H9 (cell line): ENCODE data around the gene PAK1. TPM values are rescaled to one million over a fixed set of nuclear protein-coding genes. Genes with fewer than 3 reads are reported as not detected.

ENCODE experiments used
- DNase-seq: peaks from one replicate; pipeline ENCODE4 v3.0.0-alpha.2; 2017
- H2AFZ ChIP-seq: one replicate; pipeline ENCODE4 v1.6.1; 2013; ENCODE audit warnings: mild to moderate bottlenecking, low read length, control low read depth, moderate library complexity
- H2AK5ac ChIP-seq: 2 replicates; pipeline ENCODE4 v1.6.1; 2013; ENCODE audit warnings: low read length, control low read depth, mixed read lengths; ENCODE audit not compliant: insufficient read length
- H2BK120ac ChIP-seq: one replicate; pipeline ENCODE4 v1.6.1; 2013; ENCODE audit warnings: low read depth, mild to moderate bottlenecking, low read length, control low read depth, inconsistent platforms; ENCODE audit not compliant: poor library complexity, severe bottlenecking
- H2BK12ac ChIP-seq: 2 replicates; pipeline ENCODE4 v1.6.1; 2013; ENCODE audit warnings: low read length, control low read depth, mixed read lengths, low read depth; ENCODE audit not compliant: insufficient read length
- H2BK15ac ChIP-seq: 2 replicates; pipeline ENCODE4 v1.6.1; 2013; ENCODE audit warnings: low read depth, low read length, control low read depth
- H2BK20ac ChIP-seq: one replicate; pipeline ENCODE4 v1.6.1; 2013; ENCODE audit warnings: low read depth, mild to moderate bottlenecking, low read length, control low read depth, inconsistent platforms; ENCODE audit not compliant: poor library complexity, severe bottlenecking
- H2BK5ac ChIP-seq: 2 replicates; pipeline ENCODE4 v1.6.1; 2013; ENCODE audit warnings: low read length, control low read depth, mixed read lengths; ENCODE audit not compliant: insufficient read length
- H3K14ac ChIP-seq: 2 replicates; pipeline ENCODE4 v1.6.1; 2013; ENCODE audit warnings: low read length, control low read depth; ENCODE audit not compliant: insufficient read depth
- H3K18ac ChIP-seq: 2 replicates; pipeline ENCODE4 v1.6.1; 2013; ENCODE audit warnings: low read depth, mild to moderate bottlenecking, mixed read lengths, low read length, control low read depth; ENCODE audit not compliant: insufficient read length
- H3K23ac ChIP-seq: 2 replicates; pipeline ENCODE4 v1.6.1; 2013; ENCODE audit warnings: low read length, control low read depth, mixed read lengths, low read depth; ENCODE audit not compliant: insufficient read length
- H3K23me2 ChIP-seq: 2 replicates; pipeline ENCODE4 v1.6.1; 2013; ENCODE audit warnings: low read depth, mild to moderate bottlenecking, mixed read lengths, low read length, control low read depth; ENCODE audit not compliant: insufficient read length, poor library complexity, severe bottlenecking
- H3K27ac ChIP-seq: 2 replicates; pipeline ENCODE4 v1.5.1; 2013; ENCODE audit warnings: low read length, control low read depth, mixed read lengths, low read depth; ENCODE audit not compliant: insufficient read length
- H3K27me3 ChIP-seq: 2 replicates; pipeline ENCODE4 v1.6.1; 2013; ENCODE audit warnings: low read length, control low read depth, inconsistent platforms; ENCODE audit not compliant: insufficient read depth
- H3K4ac ChIP-seq: 2 replicates; pipeline ENCODE4 v1.6.1; 2013; ENCODE audit warnings: low read depth, mild to moderate bottlenecking, control low read depth, inconsistent platforms, low read length, moderate library complexity
- H3K4me1 ChIP-seq: 2 replicates; pipeline ENCODE4 v1.6.1; 2013; ENCODE audit warnings: low read length, control low read depth, inconsistent platforms; ENCODE audit not compliant: insufficient read depth
- H3K4me2 ChIP-seq: 2 replicates; pipeline ENCODE4 v1.6.1; 2013; ENCODE audit warnings: low read length, control low read depth, mixed read lengths; ENCODE audit not compliant: insufficient read length, insufficient read depth
- H3K56ac ChIP-seq: 2 replicates; pipeline ENCODE4 v1.6.1; 2013; ENCODE audit warnings: low read depth, mild to moderate bottlenecking, mixed read lengths, low read length, control low read depth; ENCODE audit not compliant: insufficient read length
- H3K79me1 ChIP-seq: 2 replicates; pipeline ENCODE4 v1.6.1; 2013; ENCODE audit warnings: low read depth, mild to moderate bottlenecking, moderate library complexity, low read length, control low read depth, inconsistent platforms; ENCODE audit not compliant: insufficient read depth, poor library complexity, severe bottlenecking
- H3K79me2 ChIP-seq: 2 replicates; pipeline ENCODE4 v1.6.1; 2013; ENCODE audit warnings: low read length, control low read depth, inconsistent platforms; ENCODE audit not compliant: insufficient read depth
- H3K9ac ChIP-seq: 2 replicates; pipeline ENCODE4 v1.6.1; 2013; ENCODE audit warnings: low read length, control low read depth, mixed read lengths; ENCODE audit not compliant: insufficient read length; ENCODE audit errors: extremely low read depth
- H3K9me3 ChIP-seq: one replicate; pipeline ENCODE4 v1.6.1; 2013; ENCODE audit warnings: low read depth, low read length, inconsistent platforms; ENCODE audit not compliant: control insufficient read depth
- H3T11ph ChIP-seq: one replicate; pipeline ENCODE4 v1.6.1; 2013; ENCODE audit warnings: mild to moderate bottlenecking, low read length, control low read depth, inconsistent platforms
- H4K20me1 ChIP-seq: one replicate; pipeline ENCODE4 v1.6.1; 2013; ENCODE audit not compliant: control insufficient read depth, insufficient read length, insufficient read depth
- H4K5ac ChIP-seq: 2 replicates; pipeline ENCODE4 v1.6.1; 2013; ENCODE audit warnings: low read depth, mild to moderate bottlenecking, mixed read lengths, low read length, control low read depth; ENCODE audit not compliant: insufficient read length
- H4K8ac ChIP-seq: replicated peaks from 2 replicates; pipeline ENCODE4 v1.6.1; 2013; ENCODE audit warnings: low read length, control low read depth, mixed read lengths, low read depth; ENCODE audit not compliant: insufficient read length
- H4K91ac ChIP-seq: 2 replicates; pipeline ENCODE4 v1.6.1; 2013; ENCODE audit warnings: low read depth, mild to moderate bottlenecking, moderate library complexity, mixed read lengths, low read length, control low read depth; ENCODE audit not compliant: insufficient read length
- H3K27ac Mint-ChIP-seq, 3 experiments: 2 replicates in 2 of 3; 3 replicates in 1 of 3; pipeline ENCODE4 v1.8.0; 2020 to 2021; ENCODE audit warnings: mixed read lengths in 3 of 3, mild to moderate bottlenecking in 1 of 3, moderate library complexity in 1 of 3
- H3K27me3 Mint-ChIP-seq: 2 replicates; pipeline ENCODE4 v1.8.0; 2021; ENCODE audit warnings: low read depth, mild to moderate bottlenecking, moderate library complexity, mixed read lengths
- H3K36me3 Mint-ChIP-seq, 3 experiments: 2 replicates in 2 of 3; 3 replicates in 1 of 3; pipeline ENCODE4 v1.8.0; 2020 to 2021; ENCODE audit warnings: low read depth in 3 of 3, mixed read lengths in 3 of 3; ENCODE audit not compliant: insufficient read depth in 1 of 3
- H3K4me1 Mint-ChIP-seq, 2 experiments: 2 replicates each; pipeline ENCODE4 v1.8.0; 2020; ENCODE audit warnings: mixed read lengths in 2 of 2
- H3K4me3 Mint-ChIP-seq, 2 experiments: 2 replicates in 1 of 2; 3 replicates in 1 of 2; pipeline ENCODE4 v1.8.0; 2020 to 2021; ENCODE audit warnings: mild to moderate bottlenecking in 2 of 2, mixed read lengths in 2 of 2, moderate library complexity in 1 of 2
- H3K9me3 Mint-ChIP-seq, 2 experiments: 2 replicates in 1 of 2; 3 replicates in 1 of 2; pipeline ENCODE4 v1.8.0; 2020; ENCODE audit warnings: mild to moderate bottlenecking in 2 of 2, mixed read lengths in 2 of 2, moderate library complexity in 1 of 2
- WGBS: extraction: QIAGEN DNeasy Blood & Tissue Kit; methylation state at CpG from one replicate; pipeline ENCODE4 v1.1.7; 2013; ENCODE audit warnings: missing lambda C conversion rate, low lambda C conversion rate, mixed read lengths; ENCODE audit not compliant: insufficient read length; ENCODE audit errors: extremely low coverage; 5-methylcytosine and 5-hydroxymethylcytosine counted together
- total RNA-seq: library from RNA; stranded (reverse); gene quantifications from 2 replicates; pipeline ENCODE4 v1.2.1, GENCODE V29; 2021
- TF ChIP-seq, protein P1 (sequence below): fragments of 200-600 bp; sonication (generic); conservative IDR thresholded peaks from 3 replicates; pipeline ENCODE4 v1.8.0; 2021; ENCODE audit warnings: antibody characterized with exemption, mild to moderate bottlenecking

Gene PAK1
- total RNA-seq, 1 experiment from 2014 or later: 122 TPM

DNA sequence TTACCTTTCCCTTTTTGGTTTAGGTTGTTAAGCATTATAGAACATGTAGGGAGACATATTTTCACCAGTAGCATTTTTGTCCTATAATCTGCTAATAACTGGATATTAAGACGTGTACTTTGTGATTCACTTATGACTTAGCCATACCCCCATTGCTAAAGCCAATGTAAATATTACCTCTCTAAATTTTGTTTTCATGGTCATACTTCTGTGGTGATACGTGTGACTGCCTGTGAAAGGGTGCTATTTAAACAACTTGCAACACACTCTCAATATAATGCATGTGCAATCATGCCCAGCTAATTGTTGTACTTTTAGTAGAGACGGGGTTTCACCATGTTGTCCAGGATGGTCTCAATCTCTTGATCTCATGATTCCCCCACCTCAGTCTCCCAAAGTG lies 36.2 kb upstream of the PAK1 start:
- no peak overlapping the region for H2AFZ ChIP-seq
- no peak overlapping the region for H3K56ac ChIP-seq
- H3K9ac ChIP-seq: no peak overlapping the region
- no peaks in the 10 kb centered on the region for H3K27me3 ChIP-seq
- H3K27ac ChIP-seq: no peak overlapping the region
- no peak overlapping the region for H4K8ac ChIP-seq
- Mint-ChIP-seq H3K4me1 (peaks cover 11% of the 10 kb centered on the region in 2 experiments), H3K4me3 (no peak overlapping the region), H3K27me3 (no peaks in the 10 kb centered on the region; the same call in 1 of the 2 replicates), H3K9me3 (peaks cover 0 to 5% of the 10 kb centered on the region in 2 experiments; a peak in 2 of 5 replicates), H3K36me3 (peaks cover 0 to 4% (median 0%) of the 10 kb centered on the region in 3 experiments; a peak in 1 of 7 replicates), H3K27ac (no peak overlapping the region)
- no peak overlapping the region for H2AK5ac ChIP-seq
- H3K79me1 ChIP-seq: no peaks in the 10 kb centered on the region
- H2BK12ac ChIP-seq: no peak overlapping the region
- no peak overlapping the region for H3K14ac ChIP-seq
- WGBS: no CpG with 5 or more reads among the region's 3 CpGs
- H3K4ac ChIP-seq: no peak overlapping the region
- no peaks in the 10 kb centered on the region for H3K9me3 ChIP-seq
- no peak overlapping the region for H4K91ac ChIP-seq
- H3K18ac ChIP-seq: no peak overlapping the region
- H3K23ac ChIP-seq: no peak overlapping the region
- H2BK5ac ChIP-seq: no peak overlapping the region
- H2BK20ac ChIP-seq: no peak overlapping the region
- H3T11ph ChIP-seq: no peak overlapping the region
- no peak overlapping the region for H2BK15ac ChIP-seq
- no peak for DNase-seq
- TF ChIP-seq, protein P1, sequence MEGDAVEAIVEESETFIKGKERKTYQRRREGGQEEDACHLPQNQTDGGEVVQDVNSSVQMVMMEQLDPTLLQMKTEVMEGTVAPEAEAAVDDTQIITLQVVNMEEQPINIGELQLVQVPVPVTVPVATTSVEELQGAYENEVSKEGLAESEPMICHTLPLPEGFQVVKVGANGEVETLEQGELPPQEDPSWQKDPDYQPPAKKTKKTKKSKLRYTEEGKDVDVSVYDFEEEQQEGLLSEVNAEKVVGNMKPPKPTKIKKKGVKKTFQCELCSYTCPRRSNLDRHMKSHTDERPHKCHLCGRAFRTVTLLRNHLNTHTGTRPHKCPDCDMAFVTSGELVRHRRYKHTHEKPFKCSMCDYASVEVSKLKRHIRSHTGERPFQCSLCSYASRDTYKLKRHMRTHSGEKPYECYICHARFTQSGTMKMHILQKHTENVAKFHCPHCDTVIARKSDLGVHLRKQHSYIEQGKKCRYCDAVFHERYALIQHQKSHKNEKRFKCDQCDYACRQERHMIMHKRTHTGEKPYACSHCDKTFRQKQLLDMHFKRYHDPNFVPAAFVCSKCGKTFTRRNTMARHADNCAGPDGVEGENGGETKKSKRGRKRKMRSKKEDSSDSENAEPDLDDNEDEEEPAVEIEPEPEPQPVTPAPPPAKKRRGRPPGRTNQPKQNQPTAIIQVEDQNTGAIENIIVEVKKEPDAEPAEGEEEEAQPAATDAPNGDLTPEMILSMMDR: no peak
- H3K4me2 ChIP-seq: no peak overlapping the region
- no peaks in the 10 kb centered on the region for H3K79me2 ChIP-seq
- no peak overlapping the region for H4K5ac ChIP-seq
- peaks cover 6% of the 10 kb centered on the region; the same call in 1 of the 2 replicates for H3K4me1 ChIP-seq
- H3K23me2 ChIP-seq: no peaks in the 10 kb centered on the region
- H2BK120ac ChIP-seq: no peak overlapping the region
- no peaks in the 10 kb centered on the region for H4K20me1 ChIP-seq
